Measurements from ENCODE around the gene GOT1. TPM values are rescaled to one million over a fixed set of nuclear protein-coding genes. Genes with fewer than 3 reads are reported as not detected.
A peak's percentile ranks its signal among the peaks of the same experiment; 100 is the strongest.

GOT1 gene
- total and polyA plus RNA-seq, 4 donors: 73.5 to 271 (median 123) TPM

DNA sequence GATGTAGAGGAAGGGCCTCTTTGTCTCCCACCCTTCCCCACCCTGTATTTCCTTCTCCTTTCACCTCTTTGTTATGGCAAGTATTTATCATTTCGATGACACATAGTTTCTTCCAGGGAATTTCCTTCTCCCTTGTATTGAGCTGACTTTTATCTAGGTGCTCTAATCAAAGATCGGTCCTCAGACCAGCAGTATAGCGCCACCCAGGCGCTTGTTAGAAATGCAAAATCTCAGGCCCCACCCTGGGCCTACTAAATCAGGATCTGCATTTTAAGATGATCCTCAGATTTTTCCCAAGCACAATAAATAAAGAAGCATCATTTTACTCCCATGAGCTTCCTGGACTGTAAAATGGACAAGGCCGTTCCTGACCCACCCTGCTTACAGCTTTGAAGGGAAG, 12.0 kb upstream of the GOT1 start (continued):
- TF ChIP-seq, protein P1, sequence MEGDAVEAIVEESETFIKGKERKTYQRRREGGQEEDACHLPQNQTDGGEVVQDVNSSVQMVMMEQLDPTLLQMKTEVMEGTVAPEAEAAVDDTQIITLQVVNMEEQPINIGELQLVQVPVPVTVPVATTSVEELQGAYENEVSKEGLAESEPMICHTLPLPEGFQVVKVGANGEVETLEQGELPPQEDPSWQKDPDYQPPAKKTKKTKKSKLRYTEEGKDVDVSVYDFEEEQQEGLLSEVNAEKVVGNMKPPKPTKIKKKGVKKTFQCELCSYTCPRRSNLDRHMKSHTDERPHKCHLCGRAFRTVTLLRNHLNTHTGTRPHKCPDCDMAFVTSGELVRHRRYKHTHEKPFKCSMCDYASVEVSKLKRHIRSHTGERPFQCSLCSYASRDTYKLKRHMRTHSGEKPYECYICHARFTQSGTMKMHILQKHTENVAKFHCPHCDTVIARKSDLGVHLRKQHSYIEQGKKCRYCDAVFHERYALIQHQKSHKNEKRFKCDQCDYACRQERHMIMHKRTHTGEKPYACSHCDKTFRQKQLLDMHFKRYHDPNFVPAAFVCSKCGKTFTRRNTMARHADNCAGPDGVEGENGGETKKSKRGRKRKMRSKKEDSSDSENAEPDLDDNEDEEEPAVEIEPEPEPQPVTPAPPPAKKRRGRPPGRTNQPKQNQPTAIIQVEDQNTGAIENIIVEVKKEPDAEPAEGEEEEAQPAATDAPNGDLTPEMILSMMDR (IDR thresholded peaks at IDR 0.05; ENCODE audit: low read depth, low read length, missing input control): no peak

DNA sequence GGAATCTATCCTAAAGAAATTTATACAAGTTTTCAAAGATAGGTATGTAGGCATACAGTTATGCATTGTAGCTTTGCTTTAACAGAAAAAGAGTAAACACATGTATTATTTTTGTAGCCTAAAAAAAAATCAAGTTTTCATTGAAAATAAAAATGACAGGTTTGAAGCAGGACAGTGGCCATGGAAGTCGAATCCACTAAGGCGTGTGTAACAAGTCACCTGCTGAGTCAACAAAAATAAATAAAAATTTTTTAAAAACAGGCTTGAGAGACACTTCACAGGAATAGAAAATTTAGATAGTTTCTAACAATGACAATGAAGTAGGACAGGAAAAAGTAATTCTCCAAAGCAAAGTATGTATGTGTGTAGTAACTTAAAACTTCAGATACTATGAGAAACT, 8.5 kb upstream of the GOT1 start:
- H3K27me3 ChIP-seq (ENCODE audit: control insufficient read depth in 4 of 4, insufficient read depth in 4 of 4, low read length in 3 of 4): no peaks in the 10 kb centered on the region
- no peak overlapping the region for H3K4me3 ChIP-seq (ENCODE audit: low read depth in 1 of 3, low read length in 3 of 3)
- H3K4me1 ChIP-seq (ENCODE audit: control insufficient read depth in 4 of 4, insufficient read depth in 4 of 4, low read length in 3 of 4): peaks cover 0 to 3% (median under 1%) of the 10 kb centered on the region in 4 donors
- H3K27ac ChIP-seq (ENCODE audit: low read depth in 1 of 2, low read length in 2 of 2): no peak overlapping the region
- WGBS: 93% methylated on average over 2 of the region's 2 CpGs
- H3K36me3 ChIP-seq (ENCODE audit: control insufficient read depth in 4 of 4, insufficient read depth in 3 of 4, low read depth in 1 of 4, low read length in 3 of 4): no peaks in the 10 kb centered on the region
- DNase-seq (ENCODE audit: low spot score): no peak
- H3K9me3 ChIP-seq (ENCODE audit: control insufficient read depth in 4 of 4, low read length in 3 of 4): no peaks in the 10 kb centered on the region
- TF ChIP-seq EGR1 (IDR thresholded peaks at IDR 0.05; ENCODE audit: low read depth in 2 of 2) (no peak), JUND (IDR thresholded peaks at IDR 0.05) (no peak), GABPA (IDR thresholded peaks at IDR 0.05 in 1 of 2, conservative IDR thresholded peaks at IDR 0.05 in 1 of 2) (no peak), HNF4G (IDR thresholded peaks at IDR 0.05) (no peak), RAD21 (IDR thresholded peaks at IDR 0.05) (no peak)
- TF ChIP-seq, protein P2, sequence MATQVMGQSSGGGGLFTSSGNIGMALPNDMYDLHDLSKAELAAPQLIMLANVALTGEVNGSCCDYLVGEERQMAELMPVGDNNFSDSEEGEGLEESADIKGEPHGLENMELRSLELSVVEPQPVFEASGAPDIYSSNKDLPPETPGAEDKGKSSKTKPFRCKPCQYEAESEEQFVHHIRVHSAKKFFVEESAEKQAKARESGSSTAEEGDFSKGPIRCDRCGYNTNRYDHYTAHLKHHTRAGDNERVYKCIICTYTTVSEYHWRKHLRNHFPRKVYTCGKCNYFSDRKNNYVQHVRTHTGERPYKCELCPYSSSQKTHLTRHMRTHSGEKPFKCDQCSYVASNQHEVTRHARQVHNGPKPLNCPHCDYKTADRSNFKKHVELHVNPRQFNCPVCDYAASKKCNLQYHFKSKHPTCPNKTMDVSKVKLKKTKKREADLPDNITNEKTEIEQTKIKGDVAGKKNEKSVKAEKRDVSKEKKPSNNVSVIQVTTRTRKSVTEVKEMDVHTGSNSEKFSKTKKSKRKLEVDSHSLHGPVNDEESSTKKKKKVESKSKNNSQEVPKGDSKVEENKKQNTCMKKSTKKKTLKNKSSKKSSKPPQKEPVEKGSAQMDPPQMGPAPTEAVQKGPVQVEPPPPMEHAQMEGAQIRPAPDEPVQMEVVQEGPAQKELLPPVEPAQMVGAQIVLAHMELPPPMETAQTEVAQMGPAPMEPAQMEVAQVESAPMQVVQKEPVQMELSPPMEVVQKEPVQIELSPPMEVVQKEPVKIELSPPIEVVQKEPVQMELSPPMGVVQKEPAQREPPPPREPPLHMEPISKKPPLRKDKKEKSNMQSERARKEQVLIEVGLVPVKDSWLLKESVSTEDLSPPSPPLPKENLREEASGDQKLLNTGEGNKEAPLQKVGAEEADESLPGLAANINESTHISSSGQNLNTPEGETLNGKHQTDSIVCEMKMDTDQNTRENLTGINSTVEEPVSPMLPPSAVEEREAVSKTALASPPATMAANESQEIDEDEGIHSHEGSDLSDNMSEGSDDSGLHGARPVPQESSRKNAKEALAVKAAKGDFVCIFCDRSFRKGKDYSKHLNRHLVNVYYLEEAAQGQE (IDR thresholded peaks at IDR 0.05): no peak
- TF ChIP-seq, protein P3, sequence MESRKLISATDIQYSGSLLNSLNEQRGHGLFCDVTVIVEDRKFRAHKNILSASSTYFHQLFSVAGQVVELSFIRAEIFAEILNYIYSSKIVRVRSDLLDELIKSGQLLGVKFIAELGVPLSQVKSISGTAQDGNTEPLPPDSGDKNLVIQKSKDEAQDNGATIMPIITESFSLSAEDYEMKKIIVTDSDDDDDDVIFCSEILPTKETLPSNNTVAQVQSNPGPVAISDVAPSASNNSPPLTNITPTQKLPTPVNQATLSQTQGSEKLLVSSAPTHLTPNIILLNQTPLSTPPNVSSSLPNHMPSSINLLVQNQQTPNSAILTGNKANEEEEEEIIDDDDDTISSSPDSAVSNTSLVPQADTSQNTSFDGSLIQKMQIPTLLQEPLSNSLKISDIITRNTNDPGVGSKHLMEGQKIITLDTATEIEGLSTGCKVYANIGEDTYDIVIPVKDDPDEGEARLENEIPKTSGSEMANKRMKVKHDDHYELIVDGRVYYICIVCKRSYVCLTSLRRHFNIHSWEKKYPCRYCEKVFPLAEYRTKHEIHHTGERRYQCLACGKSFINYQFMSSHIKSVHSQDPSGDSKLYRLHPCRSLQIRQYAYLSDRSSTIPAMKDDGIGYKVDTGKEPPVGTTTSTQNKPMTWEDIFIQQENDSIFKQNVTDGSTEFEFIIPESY (IDR thresholded peaks at IDR 0.05): no peak
- no peak overlapping the region for H3K9ac ChIP-seq (ENCODE audit: low read depth in 1 of 2, low read length in 2 of 2)

DNA sequence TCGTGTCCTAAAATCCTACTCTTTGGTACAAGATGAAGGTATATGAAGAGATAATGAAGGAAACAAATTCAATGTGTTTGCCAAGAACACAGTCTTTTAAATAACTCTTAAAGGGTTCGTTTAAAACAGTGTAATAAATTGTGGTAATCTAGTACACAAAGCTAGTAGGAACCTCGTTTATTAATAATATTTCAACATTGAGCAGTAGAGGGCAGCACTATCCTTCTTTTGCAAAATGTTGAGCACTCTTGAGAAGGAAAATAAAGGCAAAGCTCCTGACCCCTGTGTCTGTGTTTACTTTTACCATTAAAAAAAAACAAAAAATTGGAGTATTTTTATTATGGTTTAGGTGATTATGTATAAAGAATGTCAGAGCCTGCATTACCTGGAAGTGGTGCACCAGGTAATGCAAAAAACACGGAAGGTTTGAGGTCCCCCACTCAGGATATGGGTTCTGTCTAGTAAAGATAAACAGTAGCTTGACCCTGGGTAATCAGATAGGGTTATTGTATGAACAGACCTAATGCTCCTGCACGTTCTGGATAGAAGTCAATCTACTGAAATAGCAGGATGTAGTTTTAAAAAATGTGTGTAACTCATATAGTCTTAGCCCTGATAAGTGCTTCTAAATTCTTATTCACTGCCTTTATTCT, 5.7 kb upstream of the GOT1 start:
- Histone ChIP-seq H3K9ac (ENCODE audit: low read depth in 1 of 2, low read length in 2 of 2) (no peak overlapping the region), H3K27me3 (ENCODE audit: control insufficient read depth in 4 of 4, insufficient read depth in 4 of 4, low read length in 3 of 4) (no peaks in the 10 kb centered on the region), H3K4me1 (ENCODE audit: control insufficient read depth in 4 of 4, insufficient read depth in 4 of 4, low read length in 3 of 4) (peaks cover 0 to 27% (median 24%) of the 10 kb centered on the region in 4 donors), H3K9me3 (ENCODE audit: control insufficient read depth in 4 of 4, low read length in 3 of 4) (no peaks in the 10 kb centered on the region), H3K36me3 (ENCODE audit: control insufficient read depth in 4 of 4, insufficient read depth in 3 of 4, low read depth in 1 of 4, low read length in 3 of 4) (no peaks in the 10 kb centered on the region), H3K27ac (ENCODE audit: low read depth in 1 of 2, low read length in 2 of 2) (no peak overlapping the region), H3K4me3 (ENCODE audit: low read depth in 1 of 3, low read length in 3 of 3) (no peak overlapping the region)
- no peak for TF ChIP-seq JUND (IDR thresholded peaks at IDR 0.05)
- TF ChIP-seq, protein P1 (IDR thresholded peaks at IDR 0.05; ENCODE audit: low read depth, low read length, missing input control): peak; percentile 42
- peak; percentile 81 to 86 for TF ChIP-seq RAD21 (IDR thresholded peaks at IDR 0.05)
- WGBS: 27% methylated on average over 5 of the region's 5 CpGs
- no peak for DNase-seq (ENCODE audit: low spot score)

All from liver (tissue), 9 donors.